GM12878 (cell line): ENCODE results near the gene GALNT9. TPM values are rescaled to one million over a fixed set of nuclear protein-coding genes. Genes with fewer than 3 reads are reported as not detected.

Experiments used
- ATAC-seq: fragments of 200-7000 bp; cut with Tn5 transposase; 3 replicates; pipeline ENCODE4 v1.9.1; 2020; ENCODE audit warnings: mild to moderate bottlenecking, moderate library complexity
- BruUV-seq: library from RNA; stranded (reverse); fragments of 400-500 nt; replicated peaks from 2 replicates; lab custom pipeline; 2021; lab: Mats Ljungman, UMichigan
- CTCF ChIA-PET: fragments of 300-600 bp; sonication (Branson Sonifier 250); formaldehyde crosslinking; extraction: SDS; loops from one replicate; lab custom pipeline; 2021; ENCODE audit warnings: inconsistent platforms; lab: Yijun Ruan, JAX
- POLR2A ChIA-PET: fragments of 350-600 bp; formaldehyde crosslinking; extraction: SDS; loops from one replicate; lab custom pipeline; 2021; ENCODE audit warnings: inconsistent platforms; lab: Charles Lee
- RAD21 ChIA-PET: fragments of 300-600 bp; sonication (Branson Sonifier 250); formaldehyde crosslinking; loops from one replicate; lab custom pipeline; 2023; ENCODE audit warnings: antibody characterized with exemption; ENCODE audit not compliant: unreplicated experiment; lab: Charles Lee
- SMC1A ChIA-PET: fragments of 300-600 bp; sonication (Branson Sonifier 250); formaldehyde crosslinking; loops from one replicate; lab custom pipeline; 2023; ENCODE audit not compliant: unreplicated experiment, uncharacterized antibody; lab: Charles Lee
- DNase-seq: peaks from one replicate; pipeline ENCODE4 v3.0.0-alpha.2; 2011; ENCODE audit warnings: low read depth, low spot score
- FAIRE-seq: peaks from 3 replicates; lab custom pipeline; 2011; peaks lifted over from hg19 to GRCh38; lab: Jason Lieb, UNC
- H2AFZ ChIP-seq: 2 replicates; pipeline ENCODE4 v1.6.0; 2011; ENCODE audit warnings: low read depth, low read length, control low read depth; ENCODE audit not compliant: control insufficient read depth
- H3K27ac ChIP-seq: 2 replicates; pipeline ENCODE4 v1.5.1; 2011; ENCODE audit warnings: control low read depth; ENCODE audit not compliant: control insufficient read depth, insufficient read depth
- H3K27me3 ChIP-seq, 2 experiments: replicated peaks in 1 of 2; 2 replicates each; pipeline versions ENCODE4 v1.6.0 to v1.6.1; 2011; ENCODE audit warnings: low read length in 1 of 2; ENCODE audit not compliant: control insufficient read depth in 2 of 2, insufficient read depth in 2 of 2
- H3K36me3 ChIP-seq, 2 experiments: 2 replicates each; pipeline ENCODE4 v1.5.1; 2011; ENCODE audit warnings: low read length in 1 of 2; ENCODE audit not compliant: control insufficient read depth in 2 of 2, insufficient read depth in 2 of 2
- H3K4me1 ChIP-seq: 2 replicates; pipeline ENCODE4 v1.6.1; 2011; ENCODE audit warnings: mild to moderate bottlenecking, low read length, moderate library complexity, mixed read lengths; ENCODE audit not compliant: control insufficient read depth, insufficient read depth
- H3K4me2 ChIP-seq: 2 replicates; pipeline ENCODE4 v1.6.0; 2011; ENCODE audit warnings: control low read depth; ENCODE audit not compliant: control insufficient read depth, insufficient read depth
- H3K4me3 ChIP-seq: fragments of 200-600 bp; sonication (generic); 2 replicates; pipeline ENCODE4 v1.5.1; 2016
- H3K79me2 ChIP-seq: 2 replicates; pipeline ENCODE4 v1.6.0; 2011; ENCODE audit warnings: low read length; ENCODE audit not compliant: control insufficient read depth, insufficient read depth
- H3K9ac ChIP-seq: 2 replicates; pipeline ENCODE4 v1.8.0; 2011; ENCODE audit warnings: low read length, control low read depth, mixed read lengths; ENCODE audit not compliant: control insufficient read depth, insufficient read depth
- H3K9me3 ChIP-seq: replicated peaks from 3 replicates; pipeline ENCODE4 v1.5.1; 2011; ENCODE audit warnings: mild to moderate bottlenecking, low read length; ENCODE audit not compliant: control insufficient read depth, insufficient read depth
- H4K20me1 ChIP-seq: 2 replicates; pipeline ENCODE4 v1.6.0; 2011; ENCODE audit not compliant: control insufficient read depth, insufficient read depth
- CBX3 ChIP-seq: fragments of 200-600 bp; sonication (generic); IDR thresholded peaks from 2 replicates; pipeline ENCODE4 v1.6.1; 2016; ENCODE audit warnings: low read depth, borderline replicate concordance
- CREB1 ChIP-seq: IDR thresholded peaks from 2 replicates; pipeline ENCODE4 v1.6.1; 2012; ENCODE audit warnings: low read depth, mild to moderate bottlenecking, inconsistent platforms
- LARP7 ChIP-seq: fragments of 450-650 bp; IDR thresholded peaks from 2 replicates; pipeline ENCODE4 v1.6.1; 2017; ENCODE audit warnings: mild to moderate bottlenecking
- RBBP5 ChIP-seq: fragments of 200-600 bp; sonication (generic); conservative IDR thresholded peaks from 2 replicates; pipeline ENCODE4 v1.6.1; 2016
- SUPT20H ChIP-seq: IDR thresholded peaks from 2 replicates; pipeline ENCODE4 v1.6.1; 2011; ENCODE audit warnings: low read depth, mild to moderate bottlenecking, low read length, moderate library complexity, borderline replicate concordance; ENCODE audit not compliant: control insufficient read depth
- SUZ12 ChIP-seq: fragments of 200-600 bp; sonication (generic); IDR thresholded peaks from one replicate; pipeline ENCODE4 v1.6.1; 2018; ENCODE audit warnings: antibody characterized with exemption, mild to moderate bottlenecking; ENCODE audit not compliant: unreplicated experiment
- TARDBP ChIP-seq: IDR thresholded peaks from 2 replicates; pipeline ENCODE4 v1.6.1; 2016; ENCODE audit warnings: borderline replicate concordance
- YY1 ChIP-seq: IDR thresholded peaks from 2 replicates; pipeline ENCODE4 v1.6.1; 2011; ENCODE audit warnings: low read depth, mild to moderate bottlenecking, low read length
- ZZZ3 ChIP-seq: IDR thresholded peaks from 2 replicates; pipeline ENCODE4 v1.6.1; 2011; ENCODE audit warnings: low read depth; ENCODE audit not compliant: control insufficient read depth, insufficient read length
- WGBS: methylation state at CpG from one replicate; pipeline ENCODE4 v1.1.6; 2016; ENCODE audit warnings: low lambda C conversion rate; ENCODE audit not compliant: insufficient replicate concordance, insufficient coverage; ENCODE audit errors: missing lambda C conversion rate; 5-methylcytosine and 5-hydroxymethylcytosine counted together
- in situ Hi-C: fragments of 300-500 bp; cut with MboI; formaldehyde crosslinking; loops from 9 replicates; pipeline ENCODE4 v1.14.3; 2018; ENCODE audit warnings: mixed read lengths
- intact Hi-C: fragments of 100-400 bp; cut with micrococcal nuclease; formaldehyde crosslinking; loops from one replicate; pipeline ENCODE4 v1.14.2; 2022; ENCODE audit not compliant: unreplicated experiment
- polyA plus RNA-seq, 11 experiments: library from polyadenylated mRNA; depleted of rRNA in 4 of 11; unstranded in 6 of 11; stranded (reverse) in 5 of 11; fragments of >200 nt; fragmentation: Nextera tagmentation in 4 of 11; fragmentation: Illumina TruSeq in 1 of 11; extraction: Ambion mirVana in 4 of 11; extraction: Trizol in 1 of 11; gene quantifications; 1 replicate in 1 of 11; 2 replicates in 10 of 11; pipeline versions ENCODE4 v1.2.1 to v1.2.3, GENCODE V29; 2011 to 2016; ENCODE audit warnings: inconsistent platforms in 2 of 11, missing spikeins in 2 of 11, low read depth in 1 of 11
- total RNA-seq, 4 experiments: library from RNA; depleted of rRNA in 3 of 4; stranded (reverse); fragments of >200 nt in 3 of 4; fragmentation: Illumina TruSeq in 1 of 4; extraction: Trizol in 1 of 4; gene quantifications; 2 replicates each; pipeline versions ENCODE4 v1.2.1 to v1.2.3, GENCODE V29; 2013 to 2021
- TF ChIP-seq, protein P1 (sequence below): fragments of 450-650 bp; formaldehyde crosslinking; IDR thresholded peaks from 2 replicates; pipeline ENCODE4 v1.4.0; 2020; ENCODE audit warnings: mild to moderate bottlenecking, moderate library complexity
- TF ChIP-seq, protein P2 (sequence below): IDR thresholded peaks from 2 replicates; pipeline ENCODE4 v1.6.1; 2011; ENCODE audit warnings: borderline replicate concordance, low read depth, mild to moderate bottlenecking, moderate library complexity, mixed read lengths, low read length; ENCODE audit not compliant: insufficient read depth; ENCODE audit errors: extremely low read length
- TF ChIP-seq, protein P3 (sequence below): fragments of 450-650 bp; IDR thresholded peaks from 2 replicates; pipeline ENCODE4 v1.6.1; 2017; ENCODE audit warnings: antibody characterized with exemption, mild to moderate bottlenecking, moderate library complexity
- TF ChIP-seq, protein P4 (sequence below): fragments of 450-650 bp; formaldehyde crosslinking; IDR thresholded peaks from 2 replicates; pipeline ENCODE4 v1.5.0; 2022; ENCODE audit warnings: mild to moderate bottlenecking, missing genetic modification characterization

Gene GALNT9
- total and polyA plus RNA-seq, 10 of the 15 experiments (the other 5 are each of a cell fraction or from before 2014, with no cell fraction given): 0.04 TPM; not detected in 9

DNA sequence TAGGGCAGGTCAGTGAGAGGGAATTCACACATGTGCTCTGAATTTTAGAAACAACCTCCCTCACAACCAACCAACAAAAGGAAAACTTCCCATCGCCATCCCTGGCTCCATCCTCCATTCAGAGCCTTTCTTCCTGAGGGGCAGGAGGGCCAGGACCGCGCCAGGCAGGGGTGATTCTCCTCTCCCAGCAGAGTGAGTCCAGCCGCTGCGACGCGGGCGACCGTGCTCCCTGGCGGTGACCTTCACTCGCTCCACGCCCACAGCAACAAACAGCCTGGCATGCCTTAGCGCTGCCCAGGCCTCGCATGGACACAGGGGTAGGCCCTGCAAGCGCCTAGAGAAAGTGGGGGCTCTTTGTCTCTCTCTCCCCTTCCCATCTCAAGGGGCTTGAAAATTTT lies 3.7 kb downstream of the GALNT9 start:
- no peak overlapping the region for H2AFZ ChIP-seq
- TF ChIP-seq YY1: no peak
- TF ChIP-seq SUPT20H: no peak
- TF ChIP-seq, protein P1, sequence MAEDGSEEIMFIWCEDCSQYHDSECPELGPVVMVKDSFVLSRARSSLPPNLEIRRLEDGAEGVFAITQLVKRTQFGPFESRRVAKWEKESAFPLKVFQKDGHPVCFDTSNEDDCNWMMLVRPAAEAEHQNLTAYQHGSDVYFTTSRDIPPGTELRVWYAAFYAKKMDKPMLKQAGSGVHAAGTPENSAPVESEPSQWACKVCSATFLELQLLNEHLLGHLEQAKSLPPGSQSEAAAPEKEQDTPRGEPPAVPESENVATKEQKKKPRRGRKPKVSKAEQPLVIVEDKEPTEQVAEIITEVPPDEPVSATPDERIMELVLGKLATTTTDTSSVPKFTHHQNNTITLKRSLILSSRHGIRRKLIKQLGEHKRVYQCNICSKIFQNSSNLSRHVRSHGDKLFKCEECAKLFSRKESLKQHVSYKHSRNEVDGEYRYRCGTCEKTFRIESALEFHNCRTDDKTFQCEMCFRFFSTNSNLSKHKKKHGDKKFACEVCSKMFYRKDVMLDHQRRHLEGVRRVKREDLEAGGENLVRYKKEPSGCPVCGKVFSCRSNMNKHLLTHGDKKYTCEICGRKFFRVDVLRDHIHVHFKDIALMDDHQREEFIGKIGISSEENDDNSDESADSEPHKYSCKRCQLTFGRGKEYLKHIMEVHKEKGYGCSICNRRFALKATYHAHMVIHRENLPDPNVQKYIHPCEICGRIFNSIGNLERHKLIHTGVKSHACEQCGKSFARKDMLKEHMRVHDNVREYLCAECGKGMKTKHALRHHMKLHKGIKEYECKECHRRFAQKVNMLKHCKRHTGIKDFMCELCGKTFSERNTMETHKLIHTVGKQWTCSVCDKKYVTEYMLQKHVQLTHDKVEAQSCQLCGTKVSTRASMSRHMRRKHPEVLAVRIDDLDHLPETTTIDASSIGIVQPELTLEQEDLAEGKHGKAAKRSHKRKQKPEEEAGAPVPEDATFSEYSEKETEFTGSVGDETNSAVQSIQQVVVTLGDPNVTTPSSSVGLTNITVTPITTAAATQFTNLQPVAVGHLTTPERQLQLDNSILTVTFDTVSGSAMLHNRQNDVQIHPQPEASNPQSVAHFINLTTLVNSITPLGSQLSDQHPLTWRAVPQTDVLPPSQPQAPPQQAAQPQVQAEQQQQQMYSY (CRISPR knock-in tag): no peak
- no peak for TF ChIP-seq LARP7
- TF ChIP-seq, protein P2, sequence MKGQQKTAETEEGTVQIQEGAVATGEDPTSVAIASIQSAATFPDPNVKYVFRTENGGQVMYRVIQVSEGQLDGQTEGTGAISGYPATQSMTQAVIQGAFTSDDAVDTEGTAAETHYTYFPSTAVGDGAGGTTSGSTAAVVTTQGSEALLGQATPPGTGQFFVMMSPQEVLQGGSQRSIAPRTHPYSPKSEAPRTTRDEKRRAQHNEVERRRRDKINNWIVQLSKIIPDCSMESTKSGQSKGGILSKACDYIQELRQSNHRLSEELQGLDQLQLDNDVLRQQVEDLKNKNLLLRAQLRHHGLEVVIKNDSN: no peak
- no peak for TF ChIP-seq RBBP5
- TF ChIP-seq CBX3: no peak
- no peak for TF ChIP-seq ZZZ3
- TF ChIP-seq TARDBP: no peak
- TF ChIP-seq, protein P3, sequence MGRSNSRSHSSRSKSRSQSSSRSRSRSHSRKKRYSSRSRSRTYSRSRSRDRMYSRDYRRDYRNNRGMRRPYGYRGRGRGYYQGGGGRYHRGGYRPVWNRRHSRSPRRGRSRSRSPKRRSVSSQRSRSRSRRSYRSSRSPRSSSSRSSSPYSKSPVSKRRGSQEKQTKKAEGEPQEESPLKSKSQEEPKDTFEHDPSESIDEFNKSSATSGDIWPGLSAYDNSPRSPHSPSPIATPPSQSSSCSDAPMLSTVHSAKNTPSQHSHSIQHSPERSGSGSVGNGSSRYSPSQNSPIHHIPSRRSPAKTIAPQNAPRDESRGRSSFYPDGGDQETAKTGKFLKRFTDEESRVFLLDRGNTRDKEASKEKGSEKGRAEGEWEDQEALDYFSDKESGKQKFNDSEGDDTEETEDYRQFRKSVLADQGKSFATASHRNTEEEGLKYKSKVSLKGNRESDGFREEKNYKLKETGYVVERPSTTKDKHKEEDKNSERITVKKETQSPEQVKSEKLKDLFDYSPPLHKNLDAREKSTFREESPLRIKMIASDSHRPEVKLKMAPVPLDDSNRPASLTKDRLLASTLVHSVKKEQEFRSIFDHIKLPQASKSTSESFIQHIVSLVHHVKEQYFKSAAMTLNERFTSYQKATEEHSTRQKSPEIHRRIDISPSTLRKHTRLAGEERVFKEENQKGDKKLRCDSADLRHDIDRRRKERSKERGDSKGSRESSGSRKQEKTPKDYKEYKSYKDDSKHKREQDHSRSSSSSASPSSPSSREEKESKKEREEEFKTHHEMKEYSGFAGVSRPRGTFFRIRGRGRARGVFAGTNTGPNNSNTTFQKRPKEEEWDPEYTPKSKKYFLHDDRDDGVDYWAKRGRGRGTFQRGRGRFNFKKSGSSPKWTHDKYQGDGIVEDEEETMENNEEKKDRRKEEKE: no peak
- TF ChIP-seq, protein P4, sequence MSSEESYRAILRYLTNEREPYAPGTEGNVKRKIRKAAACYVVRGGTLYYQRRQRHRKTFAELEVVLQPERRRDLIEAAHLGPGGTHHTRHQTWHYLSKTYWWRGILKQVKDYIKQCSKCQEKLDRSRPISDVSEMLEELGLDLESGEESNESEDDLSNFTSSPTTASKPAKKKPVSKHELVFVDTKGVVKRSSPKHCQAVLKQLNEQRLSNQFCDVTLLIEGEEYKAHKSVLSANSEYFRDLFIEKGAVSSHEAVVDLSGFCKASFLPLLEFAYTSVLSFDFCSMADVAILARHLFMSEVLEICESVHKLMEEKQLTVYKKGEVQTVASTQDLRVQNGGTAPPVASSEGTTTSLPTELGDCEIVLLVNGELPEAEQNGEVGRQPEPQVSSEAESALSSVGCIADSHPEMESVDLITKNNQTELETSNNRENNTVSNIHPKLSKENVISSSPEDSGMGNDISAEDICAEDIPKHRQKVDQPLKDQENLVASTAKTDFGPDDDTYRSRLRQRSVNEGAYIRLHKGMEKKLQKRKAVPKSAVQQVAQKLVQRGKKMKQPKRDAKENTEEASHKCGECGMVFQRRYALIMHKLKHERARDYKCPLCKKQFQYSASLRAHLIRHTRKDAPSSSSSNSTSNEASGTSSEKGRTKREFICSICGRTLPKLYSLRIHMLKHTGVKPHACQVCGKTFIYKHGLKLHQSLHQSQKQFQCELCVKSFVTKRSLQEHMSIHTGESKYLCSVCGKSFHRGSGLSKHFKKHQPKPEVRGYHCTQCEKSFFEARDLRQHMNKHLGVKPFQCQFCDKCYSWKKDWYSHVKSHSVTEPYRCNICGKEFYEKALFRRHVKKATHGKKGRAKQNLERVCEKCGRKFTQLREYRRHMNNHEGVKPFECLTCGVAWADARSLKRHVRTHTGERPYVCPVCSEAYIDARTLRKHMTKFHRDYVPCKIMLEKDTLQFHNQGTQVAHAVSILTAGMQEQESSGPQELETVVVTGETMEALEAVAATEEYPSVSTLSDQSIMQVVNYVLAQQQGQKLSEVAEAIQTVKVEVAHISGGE: no peak
- no peak for TF ChIP-seq SUZ12
- TF ChIP-seq CREB1: no peak
- TF ChIP-seq, all 136 proteins: peak for 0
- Histone ChIP-seq H3K4me3 (no peak overlapping the region), H3K27me3 (no peaks in the 10 kb centered on the region; a peak in 1 of 4 replicates), H3K9ac (no peak overlapping the region), H3K4me2 (no peak overlapping the region), H3K9me3 (no peaks in the 10 kb centered on the region; the same call in 2 of the 3 replicates), H3K27ac (no peak overlapping the region), H3K36me3 (no peaks in the 10 kb centered on the region), H4K20me1 (no peaks in the 10 kb centered on the region), H3K79me2 (no peaks in the 10 kb centered on the region), H3K4me1 (no peaks in the 10 kb centered on the region)
- ChIA-PET CTCF (no interaction called here), POLR2A (no interaction called here), SMC1A (no interaction called here), RAD21 (no interaction called here)
- in situ Hi-C loops (no loop called here), intact Hi-C loops (no loop called here)
- no TSS peak for BruUV-seq
- ATAC-seq (no peak), DNase-seq (no peak), FAIRE-seq (no peak)
- WGBS: 55% methylated on average over 15 of the region's 15 CpGs
